BJ (cell line): ENCODE measurements around the gene DNAAF8. TPM values are rescaled to one million over a fixed set of nuclear protein-coding genes. Genes with fewer than 3 reads are reported as not detected.

Experiments used
- CTCF ChIA-PET: fragments of 350-600 bp; formaldehyde crosslinking; extraction: SDS; loops from one replicate; lab custom pipeline; 2021; ENCODE audit warnings: antibody characterized with exemption, inconsistent platforms; lab: Yijun Ruan, JAX
- POLR2A ChIA-PET: fragments of 300-600 bp; sonication (Branson Sonifier 250); formaldehyde crosslinking; extraction: SDS; loops from one replicate; lab custom pipeline; 2021; ENCODE audit warnings: antibody characterized with exemption; lab: Charles Lee
- DNase-seq: peaks from one replicate; pipeline ENCODE4 v3.0.0-alpha.2; 2011; ENCODE audit warnings: low read depth
- H3K27me3 ChIP-seq: 2 replicates; pipeline ENCODE4 v1.6.0; 2011; ENCODE audit warnings: low read length; ENCODE audit not compliant: control insufficient read depth, insufficient read depth
- H3K36me3 ChIP-seq: 2 replicates; pipeline ENCODE4 v1.5.1; 2011; ENCODE audit warnings: low read length; ENCODE audit not compliant: control insufficient read depth, insufficient read depth
- H3K4me3 ChIP-seq: 2 replicates; pipeline ENCODE4 v1.5.1; 2011; ENCODE audit warnings: low read depth, mild to moderate bottlenecking, control low read depth, low read length
- polyA plus RNA-seq: library from polyadenylated mRNA; depleted of rRNA; stranded (reverse); fragments of >200 nt; gene quantifications from 2 replicates; pipeline ENCODE4 v1.2.3, GENCODE V29; 2011; rRNA removed
- small RNA-seq: library from RNA; depleted of rRNA; stranded (forward); fragments of <200 nt; gene quantifications from one replicate; pipeline ENCODE3, GENCODE V24; 2012; ENCODE audit warnings: low replicate concordance, low read depth; ENCODE audit not compliant: insufficient read length
- TF ChIP-seq, protein P1 (sequence below): IDR thresholded peaks from 2 replicates; pipeline ENCODE4 v1.5.1; 2011; ENCODE audit warnings: low read depth, mild to moderate bottlenecking, control low read depth, inconsistent platforms, low read length, moderate library complexity; ENCODE audit not compliant: insufficient read depth

DNAAF8 gene
- polyA plus RNA-seq, 1 experiment = 2.2 TPM

GRCh38 chr16:4795828-4796572, 61.7 kb downstream of the DNAAF8 start:
- Histone ChIP-seq H3K4me3 (no peak overlapping the region), H3K36me3 (no peaks in the 10 kb centered on the region; the same call in none of the 2 replicates), H3K27me3 (no peaks in the 10 kb centered on the region)
- DNase-seq = no peak
- CTCF ChIA-PET = interaction anchor here (0.9 to 1.0 kb wide), 2 partner anchors 21 to 155 kb away, joined by 3 read pairs; no protein-coding TSS in a partner anchor
- TF ChIP-seq, protein P1, sequence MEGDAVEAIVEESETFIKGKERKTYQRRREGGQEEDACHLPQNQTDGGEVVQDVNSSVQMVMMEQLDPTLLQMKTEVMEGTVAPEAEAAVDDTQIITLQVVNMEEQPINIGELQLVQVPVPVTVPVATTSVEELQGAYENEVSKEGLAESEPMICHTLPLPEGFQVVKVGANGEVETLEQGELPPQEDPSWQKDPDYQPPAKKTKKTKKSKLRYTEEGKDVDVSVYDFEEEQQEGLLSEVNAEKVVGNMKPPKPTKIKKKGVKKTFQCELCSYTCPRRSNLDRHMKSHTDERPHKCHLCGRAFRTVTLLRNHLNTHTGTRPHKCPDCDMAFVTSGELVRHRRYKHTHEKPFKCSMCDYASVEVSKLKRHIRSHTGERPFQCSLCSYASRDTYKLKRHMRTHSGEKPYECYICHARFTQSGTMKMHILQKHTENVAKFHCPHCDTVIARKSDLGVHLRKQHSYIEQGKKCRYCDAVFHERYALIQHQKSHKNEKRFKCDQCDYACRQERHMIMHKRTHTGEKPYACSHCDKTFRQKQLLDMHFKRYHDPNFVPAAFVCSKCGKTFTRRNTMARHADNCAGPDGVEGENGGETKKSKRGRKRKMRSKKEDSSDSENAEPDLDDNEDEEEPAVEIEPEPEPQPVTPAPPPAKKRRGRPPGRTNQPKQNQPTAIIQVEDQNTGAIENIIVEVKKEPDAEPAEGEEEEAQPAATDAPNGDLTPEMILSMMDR = no peak
- POLR2A ChIA-PET = no interaction called here

DNA sequence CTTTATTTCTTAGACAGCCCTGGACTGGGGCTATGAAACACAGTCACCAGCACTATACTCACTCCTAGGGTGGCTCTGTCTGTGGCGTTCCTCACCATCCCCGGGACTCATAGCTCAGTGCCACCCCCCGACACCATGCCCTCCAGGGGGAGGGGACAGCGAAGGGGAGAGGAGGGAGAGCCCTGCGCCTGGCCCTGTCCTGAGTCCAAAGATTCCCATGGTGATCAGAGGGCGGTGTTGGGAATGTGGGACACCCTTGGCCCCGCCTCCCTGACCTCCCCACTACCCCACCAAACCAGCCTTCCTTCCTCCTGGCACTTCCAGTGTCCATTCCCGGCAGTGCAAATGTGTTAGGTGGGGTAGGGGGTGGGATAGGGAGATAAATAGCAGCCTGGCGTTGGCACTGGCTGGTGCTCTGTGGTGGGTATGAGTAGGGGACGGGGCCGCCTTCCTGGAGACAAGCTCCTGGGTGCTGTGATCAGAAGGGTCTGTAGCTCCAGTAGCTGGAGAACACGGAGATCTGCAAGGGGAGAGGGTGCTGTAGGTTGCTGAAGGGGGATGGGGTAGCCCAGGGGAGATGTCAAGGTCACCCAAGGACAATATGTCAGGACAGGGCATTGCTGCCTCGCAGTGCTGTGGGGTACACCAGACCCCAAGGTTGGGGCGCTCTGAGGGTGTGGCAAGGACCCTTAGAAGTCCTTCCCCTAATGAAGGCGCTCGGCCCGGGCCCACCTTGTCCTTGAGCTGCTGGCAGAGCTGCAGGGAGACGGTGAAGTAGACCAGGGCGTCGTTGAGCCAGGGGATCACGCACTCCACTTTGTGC, 62.9 kb downstream of the DNAAF8 start:
- POLR2A ChIA-PET = no interaction called here

GRCh38 chr16:4797805-4798252, 63.5 kb downstream of the DNAAF8 start:
- Histone ChIP-seq H3K4me3 (no peak overlapping the region), H3K27me3 (no peaks in the 10 kb centered on the region), H3K36me3 (no peaks in the 10 kb centered on the region; the same call in none of the 2 replicates)
- ChIA-PET POLR2A (no interaction called here), CTCF (no interaction called here)
- no peak for DNase-seq
- TF ChIP-seq, protein P1 = no peak

More for the DNA sequence above, 62.9 kb downstream of the DNAAF8 start:
- DNase-seq = no peak
- TF ChIP-seq, protein P1 = no peak
- CTCF ChIA-PET = interaction anchor here (0.9 kb wide), 1 partner anchor 22 kb away, joined by 3 read pairs; no protein-coding TSS in a partner anchor
- H3K27me3 ChIP-seq = no peaks in the 10 kb centered on the region
- no peak overlapping the region for H3K4me3 ChIP-seq
- no peaks in the 10 kb centered on the region; the same call in none of the 2 replicates for H3K36me3 ChIP-seq

DNA sequence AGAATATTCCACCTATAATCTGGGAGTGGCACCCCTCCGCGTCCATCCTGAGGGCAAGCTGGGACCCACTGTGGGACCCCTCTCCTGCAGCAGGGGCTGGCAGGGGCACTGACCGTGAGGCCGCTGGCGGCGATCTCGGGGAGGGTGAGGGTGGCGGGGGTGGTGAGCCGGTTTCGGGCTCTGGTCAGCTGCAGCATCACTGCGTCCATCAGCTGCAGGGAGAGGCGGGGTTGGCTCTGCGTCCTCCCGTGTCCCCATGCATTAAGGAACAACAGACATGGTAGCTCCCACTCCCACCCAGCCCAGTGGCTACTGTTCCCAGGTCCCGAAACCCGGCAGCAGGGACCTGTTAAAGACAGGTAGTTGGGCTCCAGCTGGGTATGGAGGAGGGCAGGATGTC, 64.1 kb downstream of the DNAAF8 start:
- POLR2A ChIA-PET = no interaction called here
- DNase-seq = no peak
- TF ChIP-seq, protein P1 = no peak
- Histone ChIP-seq H3K27me3 (no peaks in the 10 kb centered on the region), H3K4me3 (no peak overlapping the region), H3K36me3 (no peaks in the 10 kb centered on the region; the same call in none of the 2 replicates)
- CTCF ChIA-PET = no interaction called here

Small RNAs within 50 kb of the gene (small RNA-seq; reads per million reads assigned to genes)
- not detected for gene RF00017

Other genes with a start within 250 kb of the DNAAF8 start
- gene CDIP1, start 195.8 kb upstream of the DNAAF8 start, polyA plus RNA-seq = 8.4 and 15.2 TPM in 2 replicates
- not detected in 2 replicates for gene C16orf96, start 178.2 kb upstream of the DNAAF8 start, polyA plus RNA-seq
- gene UBALD1, start 119.6 kb upstream of the DNAAF8 start, polyA plus RNA-seq = 7.7 and 11.6 TPM in 2 replicates
- gene MGRN1, start 109.7 kb upstream of the DNAAF8 start, polyA plus RNA-seq = 2.9 and 4.5 TPM in 2 replicates
- 17.4 and 33.3 TPM in 2 replicates for gene NUDT16L1, start 41.0 kb upstream of the DNAAF8 start, polyA plus RNA-seq
- gene ANKS3, start 266 bp upstream of the DNAAF8 start, polyA plus RNA-seq = 14.6 and 23.7 TPM in 2 replicates
- 4.9 and 6.5 TPM in 2 replicates for gene ZNF500, start 32.6 kb downstream of the DNAAF8 start, polyA plus RNA-seq
- not detected in 2 replicates for gene SEPTIN12, start 53.8 kb downstream of the DNAAF8 start, polyA plus RNA-seq
- not detected in 2 replicates for gene SMIM22, start 60.8 kb downstream of the DNAAF8 start, polyA plus RNA-seq
- gene ROGDI, start 68.1 kb downstream of the DNAAF8 start, polyA plus RNA-seq = 15.8 and 31.9 TPM in 2 replicates
- 34.0 and 41.6 TPM in 2 replicates for gene GLYR1, start 112.8 kb downstream of the DNAAF8 start, polyA plus RNA-seq
- gene UBN1, start 112.9 kb downstream of the DNAAF8 start, polyA plus RNA-seq = 8.8 and 11.2 TPM in 2 replicates
- gene PPL, start 202.6 kb downstream of the DNAAF8 start, polyA plus RNA-seq = 0.54 and 0.56 TPM in 2 replicates
- not detected in 2 replicates for gene SEC14L5, start 223.8 kb downstream of the DNAAF8 start, polyA plus RNA-seq